GM20000 (cell line): ENCODE data around the gene IMPG1.

Experiments
- DNase-seq: peaks from one replicate; pipeline ENCODE4 v3.0.0; 2012; ENCODE audit warnings: low spot score
- CTCF ChIP-seq: IDR thresholded peaks from 2 replicates; pipeline ENCODE4 v1.5.1; 2012; ENCODE audit warnings: mild to moderate bottlenecking, control low read depth; ENCODE audit errors: extremely low read depth, missing control alignments

IMPG1 gene

GRCh38 chr6:75946146-75946831 is 126.2 kb downstream of the IMPG1 start:
- TF ChIP-seq CTCF: no peak
- no peak for DNase-seq

GRCh38 chr6:75943381-75943780 is 129.1 kb downstream of the IMPG1 start:
- no peak for TF ChIP-seq CTCF
- no peak for DNase-seq

- no peak for TF ChIP-seq CTCF
- DNase-seq: no peak
These were observed 131.0 kb downstream of the IMPG1 start for GRCh38 chr6:75941509-75941908.

GRCh38 chr6:75940564-75940963 is 131.9 kb downstream of the IMPG1 start:
- no peak for DNase-seq
- TF ChIP-seq CTCF: no peak

- TF ChIP-seq CTCF: no peak
- DNase-seq: no peak
These were observed 134.6 kb downstream of the IMPG1 start for GRCh38 chr6:75937846-75938245.

- DNase-seq: no peak
- no peak for TF ChIP-seq CTCF
These were observed 135.8 kb downstream of the IMPG1 start for GRCh38 chr6:75936682-75937081.

- no peak for DNase-seq
- TF ChIP-seq CTCF: no peak
These were observed 137.0 kb downstream of the IMPG1 start for GRCh38 chr6:75935473-75935793.
